ENCODE results near the gene HNF1B.

The HNF1B gene

DNA sequence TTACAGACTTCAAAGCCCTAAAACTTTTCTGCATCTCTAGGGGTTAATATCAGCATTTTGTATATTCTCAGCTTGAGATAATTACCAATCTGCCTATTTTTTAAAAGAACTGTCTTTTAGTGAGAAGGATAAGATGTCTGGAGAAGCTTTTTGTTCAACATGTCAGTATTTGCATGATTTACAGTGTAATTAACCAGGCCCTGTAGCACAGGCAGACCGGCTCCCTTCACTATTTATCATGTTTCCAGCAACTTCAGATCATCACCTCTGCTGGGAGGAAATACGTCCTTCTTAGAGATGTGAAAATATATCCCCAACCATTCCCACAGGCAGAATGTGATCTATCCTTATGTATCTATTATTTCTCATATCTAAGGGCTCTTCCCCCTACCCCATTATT, 93.0 kb downstream of the HNF1B start:
- no peak overlapping the region for H3K27ac Mint-ChIP-seq
- peaks cover 24% of the 10 kb centered on the region for H3K27me3 Mint-ChIP-seq
- no peaks in the 10 kb centered on the region for H3K9me3 Mint-ChIP-seq
- H3K36me3 Mint-ChIP-seq, result no peaks in the 10 kb centered on the region
- no peak overlapping the region for H3K4me3 Mint-ChIP-seq
- no peaks in the 10 kb centered on the region for H3K4me1 Mint-ChIP-seq

DNA sequence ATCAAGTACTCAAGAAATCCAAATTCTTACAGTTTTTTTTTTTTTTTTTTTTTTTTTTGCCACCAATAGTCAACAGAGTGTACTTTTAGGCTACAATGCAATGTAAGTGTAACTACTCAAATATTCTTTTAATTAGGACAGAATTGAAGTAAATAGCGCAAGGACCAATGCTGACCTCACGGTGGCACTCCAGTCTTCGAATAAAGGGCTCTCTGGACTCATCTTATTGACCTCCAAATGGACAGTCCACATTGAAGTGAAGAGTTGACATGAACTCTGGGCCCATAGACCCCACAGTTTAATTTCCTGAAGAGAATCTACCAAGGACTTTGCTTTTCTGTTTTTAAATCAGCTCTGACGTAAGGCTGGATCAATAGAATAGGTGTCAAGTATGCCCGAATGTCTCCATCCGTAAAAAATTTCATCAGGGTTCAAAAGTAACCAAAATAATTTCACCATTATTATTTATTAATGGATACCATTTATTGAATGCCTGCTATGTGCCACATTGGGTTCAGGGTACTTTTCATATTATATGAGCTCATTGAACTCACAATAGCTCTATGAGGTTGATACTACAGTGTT, 94.3 kb downstream of the HNF1B start:
- peaks cover 32% of the 10 kb centered on the region for H3K27me3 Mint-ChIP-seq
- no peaks in the 10 kb centered on the region for H3K9me3 Mint-ChIP-seq
- no peaks in the 10 kb centered on the region for H3K4me1 Mint-ChIP-seq
- no peak overlapping the region for H3K4me3 Mint-ChIP-seq
- no peak overlapping the region for H3K27ac Mint-ChIP-seq
- H3K36me3 Mint-ChIP-seq, result no peaks in the 10 kb centered on the region

DNA sequence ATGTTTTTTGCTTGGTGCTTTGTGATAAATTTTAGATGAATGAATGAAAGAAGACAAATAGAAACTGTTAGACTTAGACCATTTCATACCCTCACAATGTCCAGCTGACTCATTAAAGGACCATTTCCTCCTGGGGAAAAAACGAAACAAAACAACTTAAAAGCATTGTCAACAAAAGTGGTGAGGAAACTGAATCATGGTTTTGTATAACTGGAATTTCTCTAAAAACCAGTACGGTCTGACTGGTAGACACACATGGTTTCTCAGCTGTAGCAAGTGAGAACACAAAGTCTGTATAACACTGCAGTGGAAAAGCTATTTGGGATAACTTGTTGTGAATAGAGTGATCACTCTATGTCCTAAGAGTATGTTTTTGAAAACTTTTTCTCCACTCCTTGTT, 96.3 kb downstream of the HNF1B start:
- Mint-ChIP-seq H3K9me3 (no peaks in the 10 kb centered on the region), H3K36me3 (no peaks in the 10 kb centered on the region), H3K27ac (no peak overlapping the region), H3K4me1 (peaks cover 5% of the 10 kb centered on the region), H3K27me3 (peaks cover 34% of the 10 kb centered on the region), H3K4me3 (no peak overlapping the region)

DNA sequence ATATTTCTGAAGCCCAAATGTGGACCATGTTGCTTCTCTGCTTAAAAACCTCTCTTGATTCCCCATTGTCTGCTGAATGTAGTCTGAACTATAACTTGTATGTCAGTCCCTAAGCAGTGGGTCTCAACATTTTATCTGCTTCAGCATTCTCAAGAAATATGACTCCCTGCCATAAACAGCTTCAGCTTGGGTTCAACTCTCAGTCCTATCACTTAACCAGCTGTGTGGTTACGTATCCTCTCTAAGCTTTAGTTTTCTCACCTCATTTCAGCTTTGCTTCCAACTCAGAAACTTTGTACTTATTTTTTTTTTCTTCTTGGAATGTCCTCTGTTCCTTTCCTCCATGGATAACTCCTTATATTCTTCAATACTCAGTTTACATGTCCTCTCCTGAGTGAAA, 97.0 kb downstream of the HNF1B start:
- Mint-ChIP-seq H3K36me3 (no peaks in the 10 kb centered on the region), H3K4me3 (no peak overlapping the region), H3K27me3 (peaks cover 34% of the 10 kb centered on the region)

DNA sequence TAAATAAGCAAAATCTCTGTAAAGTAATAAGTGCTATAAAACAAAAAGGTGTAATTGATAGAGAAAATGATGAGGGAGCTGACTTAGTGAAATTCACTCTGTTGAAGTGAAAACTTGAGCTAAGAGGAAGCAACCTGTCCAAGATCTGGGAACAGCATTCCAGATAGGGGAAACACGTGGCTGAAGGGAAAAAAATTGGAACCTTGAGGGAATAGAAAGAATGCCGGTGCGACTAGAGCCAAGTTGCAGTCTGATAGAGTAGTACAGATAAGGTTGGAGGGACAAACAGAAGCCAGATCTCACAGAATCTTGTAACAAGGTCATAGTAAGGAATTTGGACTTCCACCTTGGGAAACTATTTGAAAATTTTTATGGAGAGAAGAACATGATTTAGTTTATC, 101.0 kb downstream of the HNF1B start:
- Mint-ChIP-seq H3K27me3 (peaks cover 19% of the 10 kb centered on the region), H3K36me3 (peaks cover 9% of the 10 kb centered on the region), H3K9me3 (no peaks in the 10 kb centered on the region), H3K4me3 (peak overlapping the region; percentile 97), H3K27ac (no peak overlapping the region), H3K4me1 (peaks cover 37% of the 10 kb centered on the region)

More for the DNA sequence above, 97.0 kb downstream of the HNF1B start:
- Mint-ChIP-seq H3K27ac (no peak overlapping the region), H3K4me1 (peaks cover 9% of the 10 kb centered on the region), H3K9me3 (no peaks in the 10 kb centered on the region)

DNA sequence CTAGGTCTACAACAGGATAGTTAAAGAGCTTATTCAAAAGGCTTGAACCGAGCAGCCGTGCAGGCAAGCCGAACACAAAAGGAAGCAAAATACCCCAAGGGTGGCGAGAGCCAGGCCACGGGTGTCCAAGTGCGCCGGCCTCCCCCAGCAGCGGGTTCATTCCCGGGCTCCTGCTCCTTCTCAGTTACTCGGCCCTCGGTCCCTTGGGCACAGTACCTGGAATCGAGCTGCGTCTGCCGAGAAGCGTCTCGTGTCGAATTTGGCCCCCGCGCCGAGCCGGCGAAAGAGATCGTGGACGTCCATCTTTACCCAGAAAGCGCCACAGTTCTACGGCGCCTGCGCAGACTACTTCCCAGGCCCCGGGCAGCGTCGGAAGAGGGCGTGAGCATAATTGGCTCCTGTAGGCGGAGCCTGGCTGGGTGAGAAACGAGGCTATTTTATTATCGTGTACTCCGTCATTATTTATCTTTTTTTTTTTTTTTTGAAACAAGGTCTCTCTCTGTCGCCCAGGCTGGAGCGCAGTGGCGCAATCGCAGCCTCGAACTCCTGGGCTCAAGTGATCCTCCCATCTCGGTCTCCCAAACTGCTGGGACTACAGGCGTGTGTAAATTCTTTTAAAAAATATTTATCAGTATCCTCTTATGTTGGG, 101.6 kb downstream of the HNF1B start, which contains the start of gene DDX52:
Gene DDX52, minus strand, starts transcription at position 329 of the 649 bp plus-strand sequence. Its CDS starts 26 bp downstream, at position 303.
- peaks cover 40% of the 10 kb centered on the region for H3K4me1 Mint-ChIP-seq
- peaks cover 12% of the 10 kb centered on the region for H3K36me3 Mint-ChIP-seq
- peaks cover 16% of the 10 kb centered on the region for H3K27me3 Mint-ChIP-seq
- peak within 1 kb of the TSS; percentile 97 for H3K4me3 Mint-ChIP-seq
- H3K9me3 Mint-ChIP-seq, result no peaks in the 10 kb centered on the region
- peak within 1 kb of the TSS; percentile 92 for H3K27ac Mint-ChIP-seq

DNA sequence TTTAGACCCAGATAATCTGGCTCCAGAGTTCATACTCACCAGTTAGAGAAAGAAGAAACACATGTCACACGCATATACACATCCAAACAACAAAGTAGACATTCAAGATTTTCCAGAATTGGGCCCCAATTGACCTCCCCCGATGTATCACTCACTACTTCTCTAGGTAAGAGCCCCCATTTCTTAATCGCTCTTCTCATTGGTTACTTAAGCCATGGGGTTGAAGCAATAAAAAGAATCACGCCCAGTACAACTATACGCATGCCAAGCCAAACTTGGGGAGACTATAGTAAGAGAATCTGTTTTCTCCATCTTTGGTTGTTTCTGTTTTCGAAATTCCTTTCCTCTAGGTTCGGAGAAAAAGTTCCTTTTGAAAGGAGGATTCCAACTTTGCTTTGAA, 102.2 kb downstream of the HNF1B start:
- H3K27me3 Mint-ChIP-seq, result peaks cover 12% of the 10 kb centered on the region
- peaks cover 16% of the 10 kb centered on the region for H3K36me3 Mint-ChIP-seq
- peaks cover 45% of the 10 kb centered on the region for H3K4me1 Mint-ChIP-seq
- peak overlapping the region; percentile 97 for H3K4me3 Mint-ChIP-seq
- H3K9me3 Mint-ChIP-seq, result no peaks in the 10 kb centered on the region
- H3K27ac Mint-ChIP-seq, result peak overlapping the region; percentile 92

DNA sequence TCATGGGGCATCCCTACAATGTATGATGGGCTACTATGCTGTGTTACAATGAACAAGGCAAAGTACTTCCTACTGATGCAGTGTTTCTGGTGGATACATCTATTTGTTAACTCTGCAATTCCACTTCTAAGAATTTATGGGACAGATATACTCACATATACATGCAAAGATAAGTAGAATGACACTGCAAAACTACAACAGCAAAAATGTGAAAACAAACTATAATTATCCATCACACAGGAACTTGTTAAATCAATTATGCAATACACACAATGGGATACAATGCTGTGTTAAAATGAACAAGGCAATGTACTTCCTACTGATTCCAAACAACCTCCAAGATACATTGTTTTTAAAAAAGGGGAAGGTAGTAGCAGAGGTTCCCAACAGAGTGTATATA, 104.8 kb downstream of the HNF1B start:
- Mint-ChIP-seq H3K4me1 (peaks cover 51% of the 10 kb centered on the region), H3K4me3 (peak overlapping the region; percentile 64), H3K27me3 (peaks cover 2% of the 10 kb centered on the region), H3K9me3 (no peaks in the 10 kb centered on the region), H3K27ac (no peak overlapping the region), H3K36me3 (peaks cover 20% of the 10 kb centered on the region)

DNA sequence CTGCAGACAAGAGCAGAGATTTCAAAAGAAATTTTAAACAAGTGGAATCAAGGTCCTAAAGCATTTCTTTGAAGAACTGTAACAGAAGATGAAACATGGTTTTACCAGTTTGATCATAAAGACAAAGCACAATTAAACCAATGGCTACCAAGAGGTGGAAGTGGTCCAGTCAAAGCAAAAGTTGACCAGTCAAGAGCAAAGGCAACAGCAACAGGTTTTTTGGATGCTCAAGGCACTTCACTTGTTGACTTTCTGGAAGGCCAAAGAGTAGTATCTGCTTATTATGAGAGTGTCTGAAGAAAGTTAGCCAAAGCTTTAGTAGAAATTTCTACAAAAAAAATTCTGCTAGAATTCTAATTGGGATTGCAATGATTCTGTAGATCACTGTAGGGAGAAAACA, 106.9 kb downstream of the HNF1B start:
- H3K4me3 Mint-ChIP-seq, result no peak overlapping the region

More for the DNA sequence above, 106.9 kb downstream of the HNF1B start:
- Mint-ChIP-seq H3K36me3 (peaks cover 20% of the 10 kb centered on the region), H3K9me3 (no peaks in the 10 kb centered on the region), H3K4me1 (peaks cover 42% of the 10 kb centered on the region), H3K27me3 (no peaks in the 10 kb centered on the region), H3K27ac (no peak overlapping the region)
